Superior temporal gyrus (tissue), 1 donor: ENCODE results near the gene RRP8.

ENCODE experiments used
- DNase-seq: peaks from one replicate; pipeline ENCODE4 v3.0.0-alpha.2; 2016; ENCODE audit errors: extremely low spot score

The RRP8 gene

DNA sequence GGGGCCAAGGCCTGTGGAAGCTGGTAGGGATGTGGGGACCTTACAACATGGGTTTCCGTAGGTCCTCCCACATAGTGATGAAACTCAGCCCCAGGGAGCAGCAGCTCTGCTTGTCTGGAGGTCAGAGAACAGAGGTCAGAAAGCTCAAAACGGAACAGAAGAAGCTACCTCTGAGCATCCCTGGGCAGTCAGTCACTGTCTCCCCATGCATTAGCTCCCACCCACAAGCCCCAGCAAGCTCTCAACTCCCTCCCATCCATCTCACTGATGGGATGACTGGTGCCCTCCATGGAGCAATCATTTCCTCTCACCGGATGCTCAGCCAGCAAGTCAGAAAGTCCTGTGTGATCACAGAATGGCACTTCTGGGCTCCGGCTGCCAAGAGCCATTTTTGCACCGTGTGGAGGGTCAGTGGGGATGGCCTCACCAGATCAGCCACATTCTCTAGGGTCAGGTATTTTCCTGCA lies 13.9 kb upstream of the RRP8 start:
- no peak for DNase-seq

DNA sequence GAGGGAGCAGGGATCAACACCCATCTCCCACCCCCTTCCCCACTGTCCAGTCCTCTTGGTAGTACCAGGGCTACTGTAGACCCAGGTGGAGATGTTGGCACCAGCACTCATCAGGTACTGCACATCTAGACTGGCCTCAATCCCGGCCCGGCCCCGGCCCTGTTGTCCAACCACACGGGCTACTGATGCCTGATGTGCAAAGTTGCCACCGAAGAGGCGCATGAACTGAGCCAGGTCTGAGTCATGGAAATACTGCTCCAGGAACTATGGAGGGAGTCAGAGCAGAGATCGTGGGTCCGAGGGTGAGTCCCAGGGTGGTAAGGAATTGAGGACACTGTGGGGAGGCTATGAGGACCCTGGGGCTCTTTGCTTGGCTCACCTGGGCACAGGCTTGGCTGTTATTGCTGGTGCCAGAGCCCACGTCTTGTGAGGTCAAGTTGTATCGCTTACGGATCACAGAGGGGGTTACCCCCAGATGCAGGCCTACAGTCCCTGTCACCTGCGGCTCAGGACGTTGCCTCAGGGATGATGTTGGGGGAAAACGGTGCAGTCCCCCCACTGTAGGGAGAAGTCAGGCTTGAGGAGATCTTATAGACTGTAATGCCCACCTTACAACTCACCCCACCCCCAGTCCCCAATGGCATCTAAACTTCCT lies 13.3 kb upstream of the RRP8 start:
- no peak for DNase-seq

DNA sequence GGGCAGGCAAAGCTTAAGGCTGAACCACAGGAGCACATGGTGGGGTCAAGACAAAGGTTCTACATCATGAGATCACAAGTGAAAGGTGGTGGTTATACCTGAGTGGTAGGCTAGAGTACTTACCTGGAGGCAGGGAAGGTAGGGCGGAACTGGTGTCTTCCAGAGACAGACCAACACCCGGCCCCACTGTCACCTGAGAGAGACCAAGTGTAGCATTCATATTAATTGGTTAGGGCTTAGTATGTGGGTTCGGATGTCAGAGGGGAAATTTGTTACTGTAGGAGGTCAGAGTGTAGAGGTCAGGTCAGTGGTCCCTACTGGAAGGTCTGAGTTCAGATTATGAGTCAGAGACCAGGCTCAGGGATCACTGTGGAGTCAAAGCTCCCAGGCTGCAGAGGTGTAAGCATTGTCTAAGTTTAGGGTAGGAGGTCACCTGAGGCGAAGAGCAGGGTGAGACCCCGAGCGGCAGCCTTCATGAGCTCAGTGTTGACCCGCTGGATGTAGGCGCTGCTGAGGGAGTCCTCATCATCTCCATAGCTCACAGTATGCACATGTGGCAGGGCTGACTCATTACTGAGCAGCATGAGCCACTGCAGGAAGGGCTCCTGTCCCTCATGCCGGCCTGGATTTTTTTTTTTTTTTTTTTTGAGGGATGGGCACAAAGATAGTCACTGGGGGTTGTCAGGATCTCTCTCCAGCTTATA lies 12.6 kb upstream of the RRP8 start:
- DNase-seq = no peak

DNA sequence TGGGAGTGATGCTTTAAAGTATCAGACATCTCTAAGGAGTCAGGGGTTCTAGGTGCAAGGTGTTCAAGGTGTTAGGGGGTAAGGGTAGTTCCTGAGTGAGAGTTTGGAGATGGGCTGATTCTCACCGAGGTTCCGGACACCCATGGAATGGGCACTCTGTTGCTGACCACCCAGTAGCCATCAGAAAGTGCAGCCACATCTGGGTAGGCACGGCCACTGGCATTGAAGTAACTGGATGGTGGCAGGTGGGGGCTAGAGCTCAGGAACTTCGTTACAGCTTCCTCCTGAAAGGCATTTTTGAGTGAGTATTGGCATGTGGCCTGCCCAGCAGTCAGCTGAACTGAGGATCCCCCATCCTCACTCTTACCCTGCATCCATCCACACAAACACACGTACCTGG lies 11.6 kb upstream of the RRP8 start:
- no peak for DNase-seq

DNA sequence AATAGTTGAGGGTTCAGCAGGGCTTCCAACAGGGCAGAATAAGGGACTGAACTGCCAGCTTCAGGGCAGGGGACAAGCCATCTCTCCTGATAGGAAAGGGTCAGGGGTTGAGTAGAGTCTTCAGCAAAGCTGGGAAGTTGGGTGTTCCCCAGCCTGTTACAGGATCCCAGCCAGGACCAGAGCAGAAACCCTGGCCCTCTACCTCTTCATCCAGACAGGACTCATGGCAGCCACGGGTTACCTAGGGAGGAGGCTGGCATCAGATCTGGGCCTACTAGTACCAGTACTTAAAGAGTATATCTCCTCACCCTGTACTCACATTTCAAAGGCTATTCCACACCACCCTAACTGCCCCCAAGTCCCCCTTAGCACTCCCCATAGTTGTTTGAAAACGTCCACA lies 11.0 kb upstream of the RRP8 start:
- no peak for DNase-seq

DNA sequence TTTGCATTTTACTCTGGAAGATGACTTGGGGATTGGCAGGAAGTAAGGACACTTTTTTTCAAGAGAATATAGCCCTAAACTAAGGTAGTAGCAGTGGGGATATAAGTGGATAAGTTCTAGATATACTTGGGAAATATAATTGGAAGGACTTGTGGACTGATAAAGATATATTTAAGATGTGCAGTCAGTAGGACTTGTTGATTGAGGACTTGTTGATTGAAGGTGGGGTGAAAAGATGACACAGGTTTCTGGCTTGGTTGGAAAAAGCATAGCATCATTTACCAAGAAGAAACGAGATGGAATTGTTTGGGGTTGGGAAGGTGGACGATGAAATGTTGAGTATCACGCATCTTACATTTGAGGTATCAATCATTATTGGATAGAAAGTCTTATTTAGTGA lies 10.1 kb upstream of the RRP8 start:
- no peak for DNase-seq

DNA sequence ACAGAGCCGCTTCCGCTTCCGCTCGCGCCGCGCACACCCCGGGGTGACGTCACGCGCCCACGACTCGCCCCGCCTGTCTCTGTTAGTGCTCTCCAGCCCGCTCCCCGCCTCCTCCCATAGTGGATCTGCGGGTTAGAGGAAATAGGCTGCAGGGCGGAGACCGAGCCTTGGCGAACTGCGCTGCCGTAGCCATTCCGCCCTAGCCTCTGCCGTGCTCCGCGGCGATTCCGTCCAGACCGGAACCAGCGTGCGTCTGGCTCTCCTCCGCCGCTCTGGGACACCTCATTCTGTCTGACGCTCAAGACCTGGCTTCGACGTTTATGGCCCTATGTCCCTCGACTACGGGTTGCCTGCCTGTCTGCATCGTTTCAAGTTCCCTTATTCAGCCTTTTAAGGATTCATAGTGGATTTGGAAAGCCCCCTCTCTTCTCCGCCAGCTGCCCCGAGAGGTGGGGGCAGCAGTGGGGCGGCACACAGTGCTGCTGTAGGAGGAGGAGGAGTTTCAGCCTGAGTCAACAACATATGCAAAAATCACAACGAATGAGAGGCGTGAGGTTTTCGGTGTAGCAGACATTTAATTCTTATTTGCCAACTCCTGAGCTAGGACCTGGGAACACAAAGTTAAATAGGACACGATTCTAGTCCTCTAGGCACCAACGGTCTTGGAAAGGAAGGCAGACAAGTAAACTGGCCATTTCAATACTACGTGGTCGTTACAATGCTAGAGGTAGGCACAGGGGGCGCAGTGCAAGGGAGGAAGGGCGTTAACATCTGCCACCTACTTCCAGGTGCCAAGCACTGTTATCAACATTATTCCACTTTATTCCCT lies 9.0 kb upstream of the RRP8 start, which contains the start of gene TAF10:
Gene TAF10, minus strand, starts transcription at position 4 of the 829 bp plus-strand sequence. CDS start 27 bp downstream, outside the sequence.
- DNase-seq = peak; percentile 97

DNA sequence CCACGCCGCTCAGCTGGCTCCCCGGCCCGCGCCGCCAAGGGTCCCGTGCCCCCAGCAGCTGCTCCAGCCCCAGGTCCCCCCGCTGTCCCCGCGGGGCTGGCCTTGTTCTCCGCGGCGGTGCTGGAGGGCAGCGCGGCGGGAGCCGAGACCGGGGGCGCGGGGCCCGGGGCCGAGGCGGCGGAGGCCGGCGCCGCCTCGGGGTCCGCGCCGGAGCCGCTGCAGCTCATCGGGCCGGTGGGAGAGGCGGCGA lies 8.5 kb upstream of the RRP8 start:
- DNase-seq = no peak

DNA sequence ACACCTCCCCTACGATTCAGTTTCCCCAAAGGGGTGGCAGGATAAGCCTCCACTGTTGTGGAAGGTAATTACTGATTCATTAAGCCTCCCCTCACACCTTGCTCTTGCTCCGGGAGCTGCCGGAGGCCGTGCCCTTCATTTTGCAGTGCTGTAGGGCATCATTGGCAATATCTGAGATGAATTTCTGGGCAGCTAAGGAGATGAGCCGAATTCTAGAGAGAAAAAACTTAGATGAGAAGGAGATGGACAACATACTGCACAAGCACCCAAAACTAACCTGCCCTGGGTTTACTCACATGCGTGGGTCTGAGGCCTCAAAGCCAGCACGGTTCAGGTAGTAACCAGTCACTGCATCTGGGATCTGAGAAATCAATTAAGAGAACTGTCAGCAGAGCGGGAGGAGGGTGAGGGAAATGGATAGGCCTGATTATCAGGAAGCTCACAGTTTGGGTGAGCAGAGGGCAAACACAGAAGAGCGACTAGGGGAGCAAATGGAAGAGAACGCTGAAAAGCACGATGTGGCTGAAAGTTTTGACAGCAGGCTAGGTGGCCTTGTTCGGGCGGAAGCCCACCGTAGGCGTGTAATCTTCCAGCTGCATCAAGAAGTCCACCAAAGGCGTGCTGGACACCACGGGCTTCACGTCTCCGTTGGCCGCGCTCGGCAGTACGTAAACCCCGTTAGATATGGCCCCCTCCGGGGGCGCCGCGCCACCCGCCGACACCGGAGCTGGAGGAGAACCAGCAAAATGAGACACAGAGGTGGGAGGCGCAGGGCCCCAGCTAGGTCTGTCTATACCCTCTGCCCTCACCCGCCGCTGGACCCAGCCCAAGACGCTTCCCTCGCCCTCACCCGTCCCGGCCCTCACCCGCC lies 7.9 kb upstream of the RRP8 start:
- DNase-seq = no peak

DNA sequence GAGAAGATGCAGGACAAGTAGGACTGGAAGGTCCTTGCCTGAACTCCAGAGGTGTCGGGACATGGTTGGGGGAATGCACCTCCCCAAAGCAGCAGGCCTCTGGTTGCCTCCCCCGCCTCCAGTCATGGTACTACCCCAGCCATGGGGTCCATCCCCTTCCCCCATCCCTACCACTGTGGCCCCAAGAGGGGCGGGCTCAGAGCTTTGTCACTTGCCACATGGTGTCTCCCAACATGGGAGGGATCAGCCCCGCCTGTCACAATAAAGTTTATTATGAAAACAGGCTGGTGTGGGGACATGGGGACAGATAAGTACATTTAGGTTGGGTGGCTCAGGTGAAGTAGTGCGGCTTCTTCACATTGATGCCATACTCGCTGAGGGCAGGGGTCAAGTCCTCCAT lies 7.2 kb upstream of the RRP8 start:
- no peak for DNase-seq

DNA sequence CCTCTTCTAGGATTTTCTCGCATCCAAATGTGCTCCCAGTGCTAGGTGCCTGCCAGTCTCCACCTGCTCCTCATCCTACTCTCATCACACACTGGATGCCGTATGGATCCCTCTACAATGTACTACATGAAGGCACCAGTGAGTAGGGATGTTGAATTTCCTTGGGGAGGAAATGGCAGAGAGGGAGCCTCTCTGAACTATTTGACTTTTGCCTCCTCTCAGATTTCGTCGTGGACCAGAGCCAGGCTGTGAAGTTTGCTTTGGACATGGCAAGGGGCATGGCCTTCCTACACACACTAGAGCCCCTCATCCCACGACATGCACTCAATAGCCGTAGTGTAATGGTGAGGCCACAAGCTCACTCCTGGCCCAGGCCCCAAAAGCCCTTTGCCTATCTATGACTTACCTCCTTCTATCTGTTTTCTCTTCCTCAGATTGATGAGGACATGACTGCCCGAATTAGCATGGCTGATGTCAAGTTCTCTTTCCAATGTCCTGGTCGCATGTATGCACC lies 6.1 kb upstream of the RRP8 start:
- no peak for DNase-seq

DNA sequence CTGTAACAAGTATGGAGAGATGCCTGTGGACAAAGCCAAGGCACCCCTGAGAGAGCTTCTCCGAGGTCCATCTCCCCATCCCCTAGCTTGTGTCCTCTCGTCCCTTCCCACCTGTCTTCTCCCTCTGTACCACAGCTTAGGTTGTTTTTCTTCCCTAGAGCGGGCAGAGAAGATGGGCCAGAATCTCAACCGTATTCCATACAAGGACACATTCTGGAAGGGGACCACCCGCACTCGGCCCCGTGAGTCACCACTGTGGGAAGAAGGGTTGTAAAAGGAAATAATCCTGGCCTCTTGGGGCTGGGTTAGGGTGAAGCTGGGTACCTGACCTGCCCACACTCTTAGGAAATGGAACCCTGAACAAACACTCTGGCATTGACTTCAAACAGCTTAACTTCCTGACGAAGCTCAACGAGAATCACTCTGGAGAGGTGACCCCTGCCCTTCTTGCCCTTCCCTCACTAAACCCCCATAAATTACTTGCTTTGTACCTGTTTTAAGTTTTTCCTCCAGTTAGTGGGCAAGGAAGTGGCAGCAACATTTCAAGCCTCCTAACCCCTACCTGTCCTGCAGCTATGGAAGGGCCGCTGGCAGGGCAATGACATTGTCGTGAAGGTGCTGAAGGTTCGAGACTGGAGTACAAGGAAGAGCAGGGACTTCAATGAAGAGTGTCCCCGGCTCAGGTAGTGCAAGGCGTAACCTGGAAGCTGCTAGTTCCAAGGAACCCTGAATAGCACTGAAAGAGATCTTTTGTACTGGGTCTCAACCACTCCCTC lies 5.5 kb upstream of the RRP8 start:
- no peak for DNase-seq

DNA sequence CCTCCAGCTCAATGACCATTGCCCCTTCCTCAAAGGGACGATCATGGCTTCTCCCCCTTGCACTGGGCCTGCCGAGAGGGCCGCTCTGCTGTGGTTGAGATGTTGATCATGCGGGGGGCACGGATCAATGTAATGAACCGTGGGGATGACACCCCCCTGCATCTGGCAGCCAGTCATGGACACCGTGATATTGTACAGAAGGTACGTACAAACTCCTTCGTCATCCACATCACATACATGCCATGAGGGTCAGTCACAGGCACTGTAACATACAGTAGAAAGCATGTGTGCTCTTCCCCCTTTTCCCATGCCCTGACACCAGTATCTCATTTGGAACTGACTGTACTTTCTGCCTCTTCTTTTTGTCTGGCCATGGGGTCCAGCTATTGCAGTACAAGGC lies 4.6 kb upstream of the RRP8 start:
- DNase-seq = no peak

DNA sequence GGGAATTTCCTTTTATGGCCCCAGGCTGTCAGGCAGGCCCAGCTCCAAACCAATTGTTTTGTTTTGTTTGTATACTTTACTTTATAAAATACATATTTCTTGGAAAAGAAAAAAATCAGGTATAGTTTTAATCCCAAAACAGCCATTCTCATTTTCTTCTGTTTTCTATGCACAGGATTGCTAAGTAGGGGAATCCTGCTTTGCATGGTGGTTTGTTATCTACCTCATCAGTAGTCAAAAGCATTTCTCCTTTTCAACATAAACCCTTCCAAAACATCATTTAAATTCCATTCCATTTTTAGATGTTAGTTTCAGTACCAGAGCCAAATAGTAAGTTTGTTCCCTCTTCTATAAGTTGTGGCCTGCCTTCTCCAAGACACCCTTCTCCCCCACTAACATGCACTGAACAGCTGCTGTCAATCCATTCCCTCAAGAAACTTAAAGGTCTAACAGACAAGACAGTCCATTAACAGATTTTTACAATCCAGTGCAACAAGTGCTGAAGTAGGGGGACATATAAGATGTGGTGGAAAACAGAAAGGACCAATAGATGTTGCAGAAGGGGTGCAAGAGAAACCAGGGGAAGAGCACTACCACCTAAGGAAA lies 3.9 kb upstream of the RRP8 start:
- DNase-seq = no peak

DNA sequence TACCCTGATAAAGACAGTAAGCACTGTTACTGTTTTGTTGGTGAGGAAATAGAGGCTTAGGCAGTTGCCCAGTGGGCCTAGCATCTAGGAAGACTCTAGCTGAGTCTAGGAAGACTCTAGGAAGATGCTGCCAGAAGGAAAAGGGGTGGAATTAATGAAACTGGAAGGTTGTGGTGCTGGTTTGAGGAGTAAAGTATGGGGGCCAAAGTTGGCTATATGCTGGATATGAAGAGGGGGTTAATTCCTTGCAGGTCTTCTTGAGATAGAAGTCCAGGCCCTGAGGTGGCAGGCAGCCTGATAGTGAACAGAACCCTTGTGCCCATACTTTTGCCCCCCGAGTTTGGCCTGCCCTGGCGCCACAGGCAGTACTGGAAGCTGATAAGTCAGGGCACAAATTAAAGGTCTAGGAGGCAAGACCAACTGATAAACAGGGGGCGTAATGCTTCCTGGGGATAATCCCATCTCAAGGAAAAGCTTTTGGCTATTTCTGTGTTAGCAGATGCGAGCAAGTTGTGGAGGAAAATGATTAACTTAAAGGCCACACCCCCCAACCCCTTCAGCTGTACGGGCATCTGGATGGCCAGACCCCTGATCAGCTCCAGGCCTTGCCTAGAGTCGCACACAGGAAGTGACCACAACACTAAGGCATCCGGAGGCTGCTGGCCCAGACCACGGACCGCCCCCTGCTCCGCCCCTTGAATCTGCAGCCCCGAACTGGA lies 3.2 kb upstream of the RRP8 start:
- peak; percentile 77 for DNase-seq

DNA sequence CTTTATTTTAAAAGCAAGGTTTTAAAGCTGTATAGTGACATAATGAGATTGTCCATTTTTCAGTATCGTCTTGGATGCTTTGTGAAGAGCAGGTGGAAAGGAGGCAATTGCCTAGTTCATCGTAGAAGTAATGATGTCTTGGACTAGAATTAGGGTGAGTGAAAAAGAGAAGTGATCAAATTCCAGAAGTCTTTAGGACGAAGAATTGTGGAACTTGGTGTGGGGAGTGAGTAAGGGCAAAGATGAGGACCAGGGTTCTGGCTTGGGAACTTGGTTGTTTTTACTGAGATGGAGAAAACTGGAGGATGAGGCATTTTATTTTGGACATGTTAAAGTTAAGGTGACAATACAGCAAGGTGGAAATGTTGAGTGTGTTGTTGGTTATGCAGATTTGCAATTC lies 1.4 kb upstream of the RRP8 start:
- DNase-seq = no peak

DNA sequence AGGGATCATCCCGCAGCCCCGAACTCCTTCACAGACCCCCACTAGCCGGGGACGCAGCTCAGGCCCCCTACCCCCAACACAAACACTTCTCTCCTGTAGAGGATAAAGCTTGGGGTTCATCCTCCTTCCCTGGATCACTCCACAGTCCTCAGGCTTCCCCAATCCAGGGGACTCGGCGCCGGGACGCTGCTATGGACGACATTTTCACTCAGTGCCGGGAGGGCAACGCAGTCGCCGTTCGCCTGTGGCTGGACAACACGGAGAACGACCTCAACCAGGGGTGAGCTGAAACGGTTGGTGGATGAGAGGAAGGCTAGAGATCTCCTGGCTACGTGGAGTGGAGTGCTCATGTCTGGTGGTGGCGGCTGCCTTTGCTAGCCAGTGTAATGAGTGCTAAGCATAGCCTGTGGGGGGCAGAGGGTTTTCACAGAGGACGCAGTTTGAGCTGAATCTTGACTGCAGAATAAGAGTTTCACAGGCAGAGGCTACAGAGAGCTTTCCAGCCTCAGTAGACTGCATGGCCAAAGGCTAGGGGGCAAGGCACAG lies 738 bp upstream of the RRP8 start:
- peak; percentile 79 for DNase-seq

DNA sequence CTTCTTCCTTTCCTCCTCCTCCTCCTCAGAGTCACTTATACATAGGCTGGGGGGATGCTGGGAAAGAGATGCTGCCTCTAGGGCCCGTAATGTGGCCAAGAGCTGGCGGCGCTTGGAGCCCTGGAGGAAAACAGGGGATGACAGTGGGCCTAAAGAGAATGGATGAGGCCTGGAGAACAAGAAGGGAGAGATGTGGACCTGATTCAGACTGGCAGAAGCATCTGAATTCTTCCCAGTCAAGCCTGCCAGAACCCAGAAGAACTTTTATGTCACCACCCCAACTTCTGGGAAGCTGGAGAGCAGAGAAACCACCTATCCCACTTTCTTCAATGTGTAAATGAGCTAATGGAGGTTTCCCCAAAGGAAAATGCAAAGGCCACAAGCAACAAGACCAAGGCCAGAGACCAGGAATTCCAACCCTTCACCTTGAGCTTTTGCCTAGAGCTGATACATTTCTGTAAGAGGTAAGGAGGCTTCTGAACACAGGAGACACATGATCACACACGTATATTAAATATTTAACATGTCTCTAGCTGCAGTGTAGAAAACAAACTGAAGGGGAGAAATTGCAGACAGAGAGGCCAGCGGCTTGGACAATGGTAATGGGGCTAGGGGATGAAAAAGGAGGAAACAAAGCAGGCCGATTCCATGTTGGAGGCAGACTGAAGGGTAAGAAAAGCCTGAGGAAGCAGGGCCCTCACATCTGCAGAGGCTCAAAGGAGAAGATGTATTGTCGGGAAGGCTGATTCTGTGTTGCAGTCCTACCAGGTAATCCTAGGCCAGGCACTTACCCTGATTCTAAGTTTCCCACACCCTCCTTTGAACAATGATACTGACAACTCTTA lies 1.1 kb downstream of the RRP8 start:
- DNase-seq = no peak

DNA sequence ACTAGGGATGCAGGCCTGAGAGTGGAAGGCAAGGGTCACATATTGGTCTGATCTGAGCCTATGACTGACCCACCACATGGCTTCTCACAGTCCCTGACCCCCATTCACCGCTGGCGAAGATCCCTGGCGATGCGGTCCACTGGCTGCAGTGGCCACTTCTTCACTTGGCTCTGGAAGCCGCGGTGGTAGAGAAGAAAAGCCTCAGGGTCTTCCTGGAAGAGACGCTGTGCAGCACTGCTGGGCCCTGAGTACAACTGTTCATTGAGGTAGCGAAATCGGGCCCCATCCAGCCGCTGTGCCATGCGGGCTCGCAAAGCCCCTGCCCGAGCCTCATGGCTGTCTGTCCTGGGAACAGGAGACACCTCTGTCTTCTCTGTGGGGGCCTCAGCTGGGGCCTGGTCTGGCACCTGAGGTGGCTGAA lies 2.4 kb downstream of the RRP8 start:
- no peak for DNase-seq
